SIG-M5 treated with dmso at 0.1 percent for 504 hours (cell line): Measurements from ENCODE around the gene HBA1.
"Not testable (repeated sequence)": the region's sequence is repeated elsewhere in the genome, so short reads cannot be mapped to it uniquely, and the experiment has no call there.

ENCODE experiments used
- DNase-seq: peaks from one replicate; lab custom pipeline; 2025; ENCODE audit not compliant: unreplicated experiment; lab: John Stamatoyannopoulos, UW

Gene HBA1

GRCh38 chr16:173928-174769 is 2.3 kb upstream of the HBA1 start:
- DNase-seq, result not testable (repeated sequence)

DNA sequence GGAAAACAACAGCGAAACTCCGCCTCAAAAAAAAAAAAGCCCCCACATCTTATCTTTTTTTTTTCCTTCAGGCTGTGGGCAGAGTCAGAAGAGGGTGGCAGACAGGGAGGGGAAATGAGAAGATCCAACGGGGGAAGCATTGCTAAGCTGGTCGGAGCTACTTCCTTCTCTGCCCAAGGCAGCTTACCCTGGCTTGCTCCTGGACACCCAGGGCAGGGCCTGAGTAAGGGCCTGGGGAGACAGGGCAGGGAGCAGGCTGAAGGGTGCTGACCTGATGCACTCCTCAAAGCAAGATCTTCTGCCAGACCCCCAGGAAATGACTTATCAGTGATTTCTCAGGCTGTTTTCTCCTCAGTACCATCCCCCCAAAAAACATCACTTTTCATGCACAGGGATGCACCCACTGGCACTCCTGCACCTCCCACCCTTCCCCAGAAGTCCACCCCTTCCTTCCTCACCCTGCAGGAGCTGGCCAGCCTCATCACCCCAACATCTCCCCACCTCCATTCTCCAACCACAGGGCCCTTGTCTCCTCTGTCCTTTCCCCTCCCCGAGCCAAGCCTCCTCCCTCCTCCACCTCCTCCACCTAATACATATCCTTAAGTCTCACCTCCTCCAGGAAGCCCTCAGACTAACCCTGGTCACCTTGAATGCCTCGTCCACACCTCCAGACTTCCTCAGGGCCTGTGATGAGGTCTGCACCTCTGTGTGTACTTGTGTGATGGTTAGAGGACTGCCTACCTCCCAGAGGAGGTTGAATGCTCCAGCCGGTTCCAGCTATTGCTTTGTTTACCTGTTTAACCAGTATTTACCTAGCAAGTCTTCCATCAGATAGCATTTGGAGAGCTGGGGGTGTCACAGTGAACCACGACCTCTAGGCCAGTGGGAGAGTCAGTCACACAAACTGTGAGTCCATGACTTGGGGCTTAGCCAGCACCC is 1.2 kb upstream of the HBA1 start:
- DNase-seq, result peak; percentile 18

- DNase-seq, result not testable (repeated sequence)
Observed at GRCh38 chr16:176006-176405, 474 bp upstream of the HBA1 start.

DNA sequence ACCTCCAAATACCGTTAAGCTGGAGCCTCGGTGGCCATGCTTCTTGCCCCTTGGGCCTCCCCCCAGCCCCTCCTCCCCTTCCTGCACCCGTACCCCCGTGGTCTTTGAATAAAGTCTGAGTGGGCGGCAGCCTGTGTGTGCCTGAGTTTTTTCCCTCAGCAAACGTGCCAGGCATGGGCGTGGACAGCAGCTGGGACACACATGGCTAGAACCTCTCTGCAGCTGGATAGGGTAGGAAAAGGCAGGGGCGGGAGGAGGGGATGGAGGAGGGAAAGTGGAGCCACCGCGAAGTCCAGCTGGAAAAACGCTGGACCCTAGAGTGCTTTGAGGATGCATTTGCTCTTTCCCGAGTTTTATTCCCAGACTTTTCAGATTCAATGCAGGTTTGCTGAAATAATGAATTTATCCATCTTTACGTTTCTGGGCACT is 928 bp downstream of the HBA1 start:
- peak; percentile 92 for DNase-seq

DNA sequence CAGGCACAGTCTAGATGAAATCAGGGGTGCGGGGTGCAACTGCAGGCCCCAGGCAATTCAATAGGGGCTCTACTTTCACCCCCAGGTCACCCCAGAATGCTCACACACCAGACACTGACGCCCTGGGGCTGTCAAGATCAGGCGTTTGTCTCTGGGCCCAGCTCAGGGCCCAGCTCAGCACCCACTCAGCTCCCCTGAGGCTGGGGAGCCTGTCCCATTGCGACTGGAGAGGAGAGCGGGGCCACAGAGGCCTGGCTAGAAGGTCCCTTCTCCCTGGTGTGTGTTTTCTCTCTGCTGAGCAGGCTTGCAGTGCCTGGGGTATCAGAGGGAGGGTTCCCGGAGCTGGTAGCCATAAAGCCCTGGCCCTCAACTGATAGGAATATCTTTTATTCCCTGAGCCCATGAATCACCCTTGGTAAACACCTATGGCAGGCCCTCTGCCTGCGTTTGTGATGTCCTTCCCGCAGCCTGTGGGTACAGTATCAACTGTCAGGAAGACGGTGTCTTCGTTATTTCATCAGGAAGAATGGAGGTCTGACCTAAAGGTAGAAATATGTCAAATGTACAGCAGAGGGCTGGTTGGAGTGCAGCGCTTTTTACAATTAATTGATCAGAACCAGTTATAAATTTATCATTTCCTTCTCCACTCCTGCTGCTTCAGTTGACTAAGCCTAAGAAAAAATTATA is 1.6 kb downstream of the HBA1 start:
- DNase-seq, result no peak

DNA sequence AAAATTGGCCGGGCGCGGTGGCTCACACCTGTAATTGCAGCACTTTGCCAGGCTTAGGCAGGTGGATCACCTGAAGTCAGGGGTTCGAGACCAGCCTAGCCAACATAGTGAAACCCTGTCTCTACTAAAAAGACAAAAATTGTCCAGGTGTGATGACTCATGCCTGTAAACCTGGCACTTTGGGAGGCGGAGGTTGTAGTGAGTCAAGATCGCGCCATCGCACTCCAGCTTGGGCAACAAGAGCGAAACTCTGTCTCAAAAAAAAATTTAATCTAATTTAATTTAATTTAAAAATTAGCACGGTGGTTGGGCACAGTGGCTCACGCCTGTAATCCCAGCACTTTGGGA is 2.2 kb downstream of the HBA1 start:
- no peak for DNase-seq

DNA sequence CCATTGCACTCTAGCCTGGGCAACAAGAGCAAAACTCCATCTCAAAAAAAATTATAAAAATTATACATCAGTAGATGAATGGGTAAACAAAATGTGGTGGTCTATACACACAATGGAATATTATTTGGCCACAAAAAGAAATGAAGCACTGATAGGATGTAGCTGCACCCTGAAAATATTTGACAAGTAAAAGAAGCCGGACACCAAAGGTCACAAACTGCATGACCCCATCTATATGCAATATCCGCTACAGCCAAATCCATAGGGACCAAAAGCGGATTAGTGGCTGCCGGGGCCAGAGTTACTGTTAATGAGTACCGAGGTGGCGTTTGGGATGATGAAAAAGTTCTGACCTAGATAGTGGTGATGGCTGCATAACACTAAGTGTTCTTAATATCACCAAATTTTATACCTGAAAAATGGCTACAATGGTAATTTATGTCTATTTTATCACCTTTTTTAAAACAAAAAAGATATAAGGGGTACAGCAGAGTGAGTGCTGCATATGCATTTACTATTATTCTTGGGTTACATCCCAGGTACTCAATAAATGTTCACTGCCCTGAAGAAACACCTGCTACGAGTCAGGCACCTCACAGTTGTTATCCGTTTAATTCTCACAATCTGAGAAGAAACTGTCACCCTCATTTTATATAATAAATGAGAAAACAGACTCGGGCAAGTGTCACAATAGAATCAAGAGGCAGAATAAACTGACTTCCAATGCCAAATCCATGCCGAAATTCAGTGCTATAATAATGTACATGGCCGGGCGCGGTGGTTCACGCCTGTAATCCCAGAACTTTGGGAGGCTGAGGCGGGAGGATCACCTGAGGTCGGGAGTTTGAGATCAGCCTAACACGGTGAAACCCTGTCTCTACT is 3.0 kb downstream of the HBA1 start:
- no peak for DNase-seq

GRCh38 chr16:180101-180675 is 3.7 kb downstream of the HBA1 start, which contains the start of gene HBQ1:
HBQ1 (plus strand) TSS chr16:180459; CDS start chr16:180487, 28 bp downstream.
- DNase-seq, result peak; percentile 9

- peak; percentile 46 for DNase-seq
Observed at GRCh38 chr16:180681-181564, 4.4 kb downstream of the HBA1 start.

- no peak for DNase-seq
Observed at GRCh38 chr16:181565-182021, 5.1 kb downstream of the HBA1 start.

DNA sequence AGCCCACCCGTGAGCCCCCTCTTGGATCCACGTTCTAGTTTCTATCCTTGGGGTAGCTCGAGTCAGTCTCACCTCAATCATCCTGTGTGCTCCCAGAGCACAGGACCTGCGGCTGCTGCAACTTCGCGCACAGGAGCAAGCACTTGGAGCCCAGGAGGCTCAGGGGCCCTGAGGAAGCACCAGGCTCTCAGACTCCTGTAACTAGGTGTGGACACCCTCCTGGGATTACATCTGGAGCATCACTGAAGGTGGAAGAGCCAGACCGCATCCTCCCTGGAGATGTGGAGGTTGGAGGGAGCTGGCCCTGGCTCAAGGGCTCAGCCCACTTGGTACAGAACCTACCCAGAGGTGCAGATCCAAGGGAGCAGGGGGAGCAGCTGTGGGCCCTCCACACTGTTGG is 6.5 kb downstream of the HBA1 start:
- DNase-seq, result no peak

GRCh38 chr16:185213-185612 is 8.7 kb downstream of the HBA1 start:
- DNase-seq, result no peak

GRCh38 chr16:185691-186090 is 9.2 kb downstream of the HBA1 start:
- no peak for DNase-seq

- DNase-seq, result no peak
Observed at GRCh38 chr16:187330-187729, 10.8 kb downstream of the HBA1 start.

- DNase-seq, result no peak
Observed at GRCh38 chr16:188674-189073, 12.2 kb downstream of the HBA1 start.

- no peak for DNase-seq
Observed at GRCh38 chr16:189604-190186, 13.2 kb downstream of the HBA1 start.

DNA sequence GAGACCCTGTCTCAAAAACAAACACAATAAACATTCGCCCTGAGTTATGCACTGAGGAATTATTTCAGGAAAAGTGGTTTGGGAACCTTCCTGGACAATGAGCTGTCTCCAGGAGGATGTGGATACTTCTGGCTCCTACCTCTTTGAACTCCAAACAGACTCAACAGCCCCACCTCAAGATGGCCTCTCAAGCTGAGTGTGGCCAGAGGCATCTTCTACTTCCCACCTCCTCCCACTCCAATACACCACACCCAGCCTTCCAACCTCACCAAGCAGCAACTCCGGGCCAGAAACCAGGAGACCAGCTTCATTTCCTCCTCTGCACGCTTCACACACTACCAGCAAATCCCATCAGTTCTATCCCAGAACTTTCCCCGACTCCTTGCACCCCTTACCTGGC is 15.4 kb downstream of the HBA1 start:
- DNase-seq, result no peak

- DNase-seq, result no peak
Observed at GRCh38 chr16:192686-193085, 16.2 kb downstream of the HBA1 start.

- DNase-seq, result no peak
Observed at GRCh38 chr16:193441-193840, 17.0 kb downstream of the HBA1 start.
